Osteoblast (primary cell): ENCODE results near the gene CCR5. TPM values are rescaled to one million over a fixed set of nuclear protein-coding genes. Genes with fewer than 3 reads are reported as not detected.

ENCODE experiments used
- DNase-seq: peaks from one replicate; pipeline ENCODE4 v3.0.0; 2011; ENCODE audit warnings: low spot score, mixed read lengths; ENCODE audit not compliant: insufficient read length; ENCODE audit errors: missing footprints
- H2AFZ ChIP-seq: 2 replicates; pipeline ENCODE4 v1.6.0; 2011; ENCODE audit warnings: mild to moderate bottlenecking, low read length
- H3K27ac ChIP-seq: 2 replicates; pipeline ENCODE4 v1.5.1; 2011; ENCODE audit warnings: mild to moderate bottlenecking, low read depth, low read length, moderate library complexity
- H3K27me3 ChIP-seq: 2 replicates; pipeline ENCODE4 v1.6.0; 2012; ENCODE audit warnings: mild to moderate bottlenecking, control low read depth, inconsistent platforms, low read length, moderate library complexity; ENCODE audit not compliant: insufficient read depth
- H3K36me3 ChIP-seq: 2 replicates; pipeline ENCODE4 v1.5.1; 2011; ENCODE audit warnings: mild to moderate bottlenecking, low read length, control low read depth, moderate library complexity; ENCODE audit not compliant: insufficient read depth
- H3K4me1 ChIP-seq: 2 replicates; pipeline ENCODE4 v1.5.1; 2011; ENCODE audit warnings: mild to moderate bottlenecking, low read length, control low read depth, moderate library complexity; ENCODE audit not compliant: insufficient read depth
- H3K4me2 ChIP-seq: 2 replicates; pipeline ENCODE4 v1.6.0; 2011; ENCODE audit warnings: mild to moderate bottlenecking, low read length; ENCODE audit not compliant: insufficient read depth
- H3K4me3 ChIP-seq: fragments of 200-600 bp; sonication (generic); 3 replicates; pipeline ENCODE4 v1.5.1; 2012; ENCODE audit warnings: mild to moderate bottlenecking, low read length, inconsistent platforms; ENCODE audit not compliant: insufficient read depth
- H3K79me2 ChIP-seq: 2 replicates; pipeline ENCODE4 v1.6.0; 2012; ENCODE audit warnings: mild to moderate bottlenecking, low read length, control low read depth, inconsistent platforms; ENCODE audit not compliant: insufficient read depth
- H3K9me3 ChIP-seq: 2 replicates; pipeline ENCODE4 v1.5.1; 2011; ENCODE audit warnings: low read depth, low read length, control low read depth
- H4K20me1 ChIP-seq: 2 replicates; pipeline ENCODE4 v1.6.0; 2012; ENCODE audit warnings: mild to moderate bottlenecking, low read length, control low read depth; ENCODE audit not compliant: insufficient read depth
- total RNA-seq: library from RNA; depleted of rRNA; stranded (reverse); fragments of >200 nt; gene quantifications from 2 replicates; pipeline ENCODE4 v1.2.3, GENCODE V29; 2012
- TF ChIP-seq, protein P1 (sequence below): IDR thresholded peaks from 2 replicates; pipeline ENCODE4 v1.5.1; 2011; ENCODE audit warnings: mild to moderate bottlenecking, low read depth, low read length, moderate library complexity; ENCODE audit errors: extremely low read depth

The CCR5 gene
- total RNA-seq, 1 donor, result not detected

DNA sequence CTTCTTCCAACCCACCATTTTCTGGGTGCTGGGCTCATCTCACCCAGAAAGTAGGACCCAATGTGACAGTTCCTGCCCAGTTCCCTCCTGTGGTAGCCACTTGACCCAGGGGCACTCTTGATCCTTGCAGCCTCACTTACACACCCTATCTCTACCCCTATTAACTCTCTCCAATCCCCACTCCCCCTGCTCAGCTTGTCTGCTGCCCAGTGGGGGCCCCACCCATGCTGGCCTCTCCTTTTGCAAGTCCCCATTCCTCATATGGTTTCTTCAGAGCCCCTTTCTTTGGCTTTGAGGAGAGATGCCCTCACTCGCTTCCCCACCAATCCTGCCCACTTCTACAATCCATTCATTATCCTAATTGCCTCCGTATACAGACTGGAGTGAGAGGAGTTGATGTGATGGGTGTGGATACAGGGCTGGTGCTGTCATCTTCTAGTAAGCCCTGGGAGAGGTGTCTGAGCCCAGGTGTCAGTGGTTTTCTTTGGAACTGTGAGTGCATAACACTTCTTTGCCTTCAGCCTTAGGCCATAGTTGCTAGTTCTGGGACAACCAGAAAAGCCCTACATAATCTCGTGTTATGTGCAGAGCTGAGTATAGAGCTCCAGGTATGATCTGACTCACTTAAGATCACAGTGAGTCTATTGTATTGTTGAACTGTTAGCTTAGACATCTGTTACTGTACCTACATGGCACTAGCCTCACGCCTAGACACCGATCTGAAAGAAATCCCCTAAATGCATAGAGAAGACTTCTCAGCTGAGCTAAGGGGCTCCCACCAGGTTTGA lies 4.8 kb upstream of the CCR5 start:
- Histone ChIP-seq H3K9me3 (no peaks in the 10 kb centered on the region), H3K27ac (no peak overlapping the region), H2AFZ (no peak overlapping the region), H3K79me2 (no peaks in the 10 kb centered on the region), H3K4me3 (no peak overlapping the region), H4K20me1 (no peaks in the 10 kb centered on the region), H3K27me3 (peaks cover 45% of the 10 kb centered on the region), H3K4me2 (no peak overlapping the region), H3K4me1 (no peaks in the 10 kb centered on the region), H3K36me3 (no peaks in the 10 kb centered on the region)
- TF ChIP-seq, protein P1, sequence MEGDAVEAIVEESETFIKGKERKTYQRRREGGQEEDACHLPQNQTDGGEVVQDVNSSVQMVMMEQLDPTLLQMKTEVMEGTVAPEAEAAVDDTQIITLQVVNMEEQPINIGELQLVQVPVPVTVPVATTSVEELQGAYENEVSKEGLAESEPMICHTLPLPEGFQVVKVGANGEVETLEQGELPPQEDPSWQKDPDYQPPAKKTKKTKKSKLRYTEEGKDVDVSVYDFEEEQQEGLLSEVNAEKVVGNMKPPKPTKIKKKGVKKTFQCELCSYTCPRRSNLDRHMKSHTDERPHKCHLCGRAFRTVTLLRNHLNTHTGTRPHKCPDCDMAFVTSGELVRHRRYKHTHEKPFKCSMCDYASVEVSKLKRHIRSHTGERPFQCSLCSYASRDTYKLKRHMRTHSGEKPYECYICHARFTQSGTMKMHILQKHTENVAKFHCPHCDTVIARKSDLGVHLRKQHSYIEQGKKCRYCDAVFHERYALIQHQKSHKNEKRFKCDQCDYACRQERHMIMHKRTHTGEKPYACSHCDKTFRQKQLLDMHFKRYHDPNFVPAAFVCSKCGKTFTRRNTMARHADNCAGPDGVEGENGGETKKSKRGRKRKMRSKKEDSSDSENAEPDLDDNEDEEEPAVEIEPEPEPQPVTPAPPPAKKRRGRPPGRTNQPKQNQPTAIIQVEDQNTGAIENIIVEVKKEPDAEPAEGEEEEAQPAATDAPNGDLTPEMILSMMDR, result no peak
- no peak for DNase-seq

DNA sequence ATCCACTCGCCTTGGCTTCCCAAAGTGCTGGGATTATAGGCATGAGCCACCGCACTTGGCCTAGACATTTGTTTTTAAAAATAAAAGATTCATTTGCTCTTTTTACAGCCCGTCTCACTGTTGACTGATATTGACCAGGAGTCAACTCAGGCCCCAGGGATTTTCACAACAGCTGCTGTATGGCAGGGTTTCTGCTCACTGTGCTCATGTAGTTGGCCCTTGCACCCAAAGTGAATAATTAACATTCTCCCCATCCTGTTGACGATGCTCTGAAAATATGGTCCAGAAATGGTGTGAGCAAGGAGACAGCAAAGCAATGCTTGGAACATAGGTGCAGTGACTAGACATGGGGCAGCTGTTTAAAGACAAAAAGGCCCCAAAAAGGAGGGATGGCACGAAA lies 2.9 kb upstream of the CCR5 start:
- TF ChIP-seq, protein P1, result no peak
- Histone ChIP-seq H3K27me3 (peaks cover 55% of the 10 kb centered on the region), H2AFZ (no peak overlapping the region), H3K4me2 (no peak overlapping the region), H4K20me1 (no peaks in the 10 kb centered on the region), H3K36me3 (no peaks in the 10 kb centered on the region), H3K27ac (no peak overlapping the region), H3K4me1 (no peaks in the 10 kb centered on the region), H3K79me2 (no peaks in the 10 kb centered on the region), H3K9me3 (no peaks in the 10 kb centered on the region), H3K4me3 (no peak overlapping the region)
- no peak for DNase-seq

DNA sequence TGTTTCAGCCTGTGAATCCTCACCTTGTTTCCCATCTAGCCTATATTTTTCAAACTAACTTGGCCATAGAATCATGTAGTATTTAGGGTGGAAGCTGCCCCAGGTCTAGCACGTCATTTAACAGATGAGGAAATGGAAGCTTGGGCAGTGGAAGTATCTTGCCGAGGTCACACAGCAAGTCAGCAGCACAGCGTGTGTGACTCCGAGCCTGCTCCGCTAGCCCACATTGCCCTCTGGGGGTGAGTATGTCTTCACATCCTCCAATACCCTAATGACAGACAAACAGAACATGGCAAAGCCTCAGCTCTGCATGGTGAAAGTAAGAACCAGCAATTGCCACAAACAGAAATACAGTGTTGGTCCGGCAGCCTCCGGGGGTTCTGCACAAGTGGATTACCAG lies 2.2 kb upstream of the CCR5 start:
- Histone ChIP-seq H3K79me2 (no peaks in the 10 kb centered on the region), H2AFZ (no peak overlapping the region)
- no peak for DNase-seq

GRCh38 chr3:46369151-46369550 lies 1.6 kb upstream of the CCR5 start:
- no peaks in the 10 kb centered on the region for H4K20me1 ChIP-seq
- no peak overlapping the region for H3K27ac ChIP-seq
- H3K4me3 ChIP-seq, result no peak overlapping the region
- H3K4me2 ChIP-seq, result no peak overlapping the region
- no peak for DNase-seq
- H3K79me2 ChIP-seq, result no peaks in the 10 kb centered on the region
- no peaks in the 10 kb centered on the region for H3K9me3 ChIP-seq
- H3K4me1 ChIP-seq, result no peaks in the 10 kb centered on the region
- peaks cover 63% of the 10 kb centered on the region for H3K27me3 ChIP-seq
- TF ChIP-seq, protein P1, result no peak
- H3K36me3 ChIP-seq, result no peaks in the 10 kb centered on the region
- H2AFZ ChIP-seq, result no peak overlapping the region

More for the DNA sequence above, 2.2 kb upstream of the CCR5 start:
- Histone ChIP-seq H3K4me3 (no peak overlapping the region), H4K20me1 (no peaks in the 10 kb centered on the region), H3K36me3 (no peaks in the 10 kb centered on the region), H3K4me2 (no peak overlapping the region), H3K4me1 (no peaks in the 10 kb centered on the region), H3K27ac (no peak overlapping the region), H3K9me3 (no peaks in the 10 kb centered on the region), H3K27me3 (peaks cover 61% of the 10 kb centered on the region)
- TF ChIP-seq, protein P1, result peak; percentile 29
